Stimulated activated CD4-positive, alpha-beta T cell treated with anti-CD3 and anti-CD28 coated beads, TNF-alpha, amount 100 ng/mL, for 24 hours (primary cell): ENCODE data around the gene RPTOR.
"Not testable (repeated sequence)": the region's sequence is repeated elsewhere in the genome, so short reads cannot be mapped to it uniquely, and the experiment has no call there.

Source experiments
- DNase-seq, 3 experiments: peaks; one replicate each; pipeline ENCODE4 v3.0.0-alpha.2; 2020; ENCODE audit warnings: low read depth in 3 of 3

RPTOR gene

GRCh38 chr17:80614332-80615047, 69.9 kb downstream of the RPTOR start:
- DNase-seq: no peak

DNA sequence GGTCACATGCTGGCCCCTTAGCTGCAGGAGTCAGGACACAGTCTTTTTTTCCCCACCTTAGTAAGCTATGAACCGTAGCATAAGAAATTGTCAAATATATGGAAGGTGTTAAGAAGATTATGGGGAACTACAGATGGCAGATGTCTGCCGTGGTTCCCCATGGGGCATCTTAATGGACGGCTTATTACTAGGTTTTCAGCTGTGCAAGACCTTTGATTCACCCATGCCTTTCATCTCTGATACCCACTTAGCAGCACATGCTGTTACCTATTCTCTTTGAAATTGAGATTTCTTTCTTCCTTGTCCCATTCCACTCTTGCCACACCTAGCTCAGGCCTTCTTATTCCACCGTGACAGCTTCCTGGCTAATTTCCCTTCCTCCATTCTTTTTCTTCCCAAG, 70.7 kb downstream of the RPTOR start:
- DNase-seq: no peak

DNA sequence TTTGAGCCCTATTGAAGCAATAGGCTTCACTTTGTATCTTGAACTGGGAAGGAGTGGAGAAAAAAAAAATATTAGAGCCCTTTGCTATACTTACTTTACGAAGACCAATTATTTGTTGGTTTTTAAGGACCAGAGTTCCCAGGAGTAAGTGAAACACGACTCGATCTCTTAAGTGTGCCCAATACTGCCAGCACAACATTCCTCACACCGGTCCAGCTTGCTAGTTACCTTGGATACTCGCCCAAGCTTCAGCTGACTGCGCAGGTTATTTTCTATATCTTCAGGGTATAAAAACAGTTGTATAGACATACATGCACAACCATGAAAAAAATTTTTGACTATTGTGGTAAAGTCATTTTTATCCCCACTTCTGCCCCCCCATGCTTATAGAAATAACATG, 72.1 kb downstream of the RPTOR start:
- DNase-seq: no peak

GRCh38 chr17:80618304-80618703, 73.7 kb downstream of the RPTOR start:
- peak in 1 of 3 experiments; percentile 22 for DNase-seq

DNA sequence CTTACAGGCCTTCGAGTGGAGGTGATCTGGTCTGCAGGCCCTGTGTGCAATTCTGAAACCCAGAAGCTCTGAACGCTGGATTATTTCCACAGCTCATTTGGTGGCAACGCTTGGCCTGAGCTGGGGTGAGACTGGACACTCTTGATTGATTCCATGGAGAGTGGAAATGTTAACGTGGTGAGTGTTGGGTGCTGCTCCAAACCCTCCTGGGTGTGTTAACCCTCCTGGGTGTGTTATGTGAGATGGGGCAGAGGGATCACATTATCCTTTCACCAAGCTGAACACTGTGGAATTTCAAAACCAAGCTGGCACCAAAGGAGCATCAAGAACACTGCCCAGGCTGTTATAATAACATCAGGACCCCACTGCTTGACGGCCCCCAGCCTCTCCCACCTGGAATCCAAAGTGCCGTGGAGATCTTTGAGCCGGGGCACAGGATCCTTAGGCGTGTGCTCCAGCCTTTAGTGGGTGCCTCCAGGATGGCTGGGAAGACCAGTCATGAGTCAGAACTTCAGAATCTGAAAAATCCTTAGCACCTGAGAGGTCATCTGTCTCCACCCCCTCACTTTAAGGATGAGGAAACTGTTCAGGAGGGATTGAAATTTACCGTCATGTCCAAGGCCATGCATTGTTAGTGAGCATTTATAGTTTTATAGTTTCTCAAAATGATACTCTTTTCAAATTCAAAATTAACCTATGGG, 75.0 kb downstream of the RPTOR start:
- DNase-seq: no peak

DNA sequence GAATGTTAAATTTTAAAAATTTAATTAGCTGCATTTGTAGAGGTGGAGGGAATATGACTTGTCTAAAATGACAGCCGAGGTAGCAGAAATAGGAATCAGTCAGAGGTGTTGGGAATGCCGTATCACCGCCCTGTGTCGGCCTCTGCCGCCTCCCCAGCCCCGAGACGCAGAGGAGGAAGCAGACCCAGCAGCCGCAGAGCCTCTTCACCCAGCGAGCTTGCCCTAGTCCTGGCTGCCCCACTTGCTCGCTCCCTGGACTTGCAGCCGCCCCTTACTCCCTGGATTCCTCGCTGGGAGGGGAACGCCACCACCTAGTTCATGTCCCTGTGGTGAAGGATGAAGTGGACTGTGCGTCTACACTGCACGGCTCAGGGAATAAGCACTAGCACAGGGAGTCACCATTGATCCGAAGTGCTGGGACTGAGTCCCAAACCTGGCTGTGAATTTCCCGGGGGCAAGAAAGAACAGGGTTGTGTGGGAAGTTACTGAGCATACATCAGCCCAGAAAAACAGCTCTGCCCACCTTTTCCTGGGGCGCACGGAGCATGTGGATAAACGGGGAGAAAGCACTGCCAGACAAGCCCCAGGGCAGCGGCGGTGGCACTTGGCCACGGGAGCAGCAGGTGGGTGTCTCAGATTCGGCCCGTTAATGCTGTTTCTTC, 76.8 kb downstream of the RPTOR start:
- no peak for DNase-seq

DNA sequence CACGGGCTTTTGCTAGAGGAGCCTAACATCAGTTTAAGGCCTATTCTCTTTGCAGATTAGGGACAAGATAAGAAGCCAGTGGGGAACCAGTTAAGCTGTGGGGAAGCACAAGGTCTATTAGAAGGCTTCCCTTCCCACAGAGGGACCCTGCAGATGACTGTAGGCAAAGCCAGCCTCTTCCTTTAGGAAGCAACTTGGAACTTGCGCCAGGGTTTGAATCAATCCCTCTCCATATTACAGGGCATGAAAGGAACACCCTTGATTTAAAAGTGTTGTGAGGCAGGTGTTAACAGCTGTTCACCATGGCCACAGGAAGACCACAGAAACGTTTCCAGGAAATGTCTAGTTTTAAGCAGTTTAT, 77.3 kb downstream of the RPTOR start:
- no peak for DNase-seq

GRCh38 chr17:80624864-80625263, 80.2 kb downstream of the RPTOR start:
- DNase-seq: no peak

GRCh38 chr17:80625627-80626026, 81.0 kb downstream of the RPTOR start:
- DNase-seq: no peak

DNA sequence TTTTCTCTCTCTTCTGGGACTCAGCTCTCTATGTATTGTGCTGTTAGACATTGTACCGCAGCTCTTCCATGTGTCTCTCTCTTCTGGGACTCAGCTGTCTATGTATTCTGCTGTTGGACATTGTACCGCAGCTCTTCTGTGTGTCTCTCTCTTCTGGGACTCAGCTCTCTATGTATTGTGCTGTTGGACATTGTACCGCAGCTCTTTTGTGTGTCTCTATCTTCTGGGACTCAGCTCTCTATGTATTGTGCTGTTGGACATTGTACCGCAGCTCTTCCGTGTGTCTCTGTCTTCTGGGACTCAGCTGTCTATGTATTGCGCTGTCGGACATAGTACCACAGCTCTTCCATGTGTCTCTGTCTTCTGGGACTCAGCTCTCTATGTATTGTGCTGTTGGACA, 84.2 kb downstream of the RPTOR start:
- not testable (repeated sequence) for DNase-seq

- no peak for DNase-seq
Measured at GRCh38 chr17:80629298-80630028, 84.8 kb downstream of the RPTOR start.

GRCh38 chr17:80630560-80631120, 86.0 kb downstream of the RPTOR start:
- DNase-seq: no peak

DNA sequence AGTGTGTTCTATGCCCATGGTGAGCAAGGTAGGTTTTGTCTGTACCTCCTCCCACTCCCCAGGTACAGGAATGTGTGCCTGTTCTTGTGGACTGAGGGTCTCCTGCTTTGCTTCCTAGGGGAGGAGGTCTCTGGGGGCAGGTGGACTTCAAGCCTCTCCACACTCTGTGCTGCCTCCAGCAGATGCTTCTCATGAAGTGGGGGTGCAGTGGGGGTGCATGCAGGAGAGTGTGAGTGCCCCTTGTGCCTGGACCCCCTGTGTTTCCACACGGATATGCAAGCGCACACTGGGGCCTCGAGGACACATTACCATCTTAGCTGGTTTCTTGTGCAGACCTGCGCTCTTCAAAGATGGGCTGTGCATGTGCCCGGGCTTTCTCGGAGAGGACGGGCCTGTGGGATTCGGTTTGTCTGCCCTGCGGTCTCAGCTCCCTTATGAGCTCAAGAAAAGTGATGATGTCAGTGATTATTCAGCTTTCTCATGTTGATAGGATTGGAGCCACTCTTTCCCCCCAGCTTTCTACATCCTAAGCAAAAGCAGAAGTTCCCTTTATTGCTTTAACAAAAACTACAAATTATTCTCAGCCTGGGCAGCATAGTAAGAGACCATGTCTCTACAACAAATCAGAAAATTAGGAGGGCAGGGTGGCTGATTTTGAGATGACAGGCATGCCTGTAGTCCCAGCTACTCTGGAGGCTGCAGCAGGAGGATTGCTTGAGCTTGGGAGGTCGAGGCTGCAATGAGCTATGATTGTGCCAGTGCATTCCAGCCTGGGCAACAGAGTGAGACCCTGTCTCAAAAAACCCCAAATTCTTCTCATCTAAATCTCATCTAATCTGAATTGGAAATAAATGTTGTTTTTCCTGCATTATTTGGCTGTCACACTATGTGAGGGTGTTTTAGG, 86.8 kb downstream of the RPTOR start:
- DNase-seq: no peak

GRCh38 chr17:80632046-80632581, 87.5 kb downstream of the RPTOR start:
- DNase-seq: no peak

GRCh38 chr17:80633207-80633606, 88.6 kb downstream of the RPTOR start:
- DNase-seq: no peak

- no peak for DNase-seq
Measured at GRCh38 chr17:80633994-80634566, 89.4 kb downstream of the RPTOR start.

DNA sequence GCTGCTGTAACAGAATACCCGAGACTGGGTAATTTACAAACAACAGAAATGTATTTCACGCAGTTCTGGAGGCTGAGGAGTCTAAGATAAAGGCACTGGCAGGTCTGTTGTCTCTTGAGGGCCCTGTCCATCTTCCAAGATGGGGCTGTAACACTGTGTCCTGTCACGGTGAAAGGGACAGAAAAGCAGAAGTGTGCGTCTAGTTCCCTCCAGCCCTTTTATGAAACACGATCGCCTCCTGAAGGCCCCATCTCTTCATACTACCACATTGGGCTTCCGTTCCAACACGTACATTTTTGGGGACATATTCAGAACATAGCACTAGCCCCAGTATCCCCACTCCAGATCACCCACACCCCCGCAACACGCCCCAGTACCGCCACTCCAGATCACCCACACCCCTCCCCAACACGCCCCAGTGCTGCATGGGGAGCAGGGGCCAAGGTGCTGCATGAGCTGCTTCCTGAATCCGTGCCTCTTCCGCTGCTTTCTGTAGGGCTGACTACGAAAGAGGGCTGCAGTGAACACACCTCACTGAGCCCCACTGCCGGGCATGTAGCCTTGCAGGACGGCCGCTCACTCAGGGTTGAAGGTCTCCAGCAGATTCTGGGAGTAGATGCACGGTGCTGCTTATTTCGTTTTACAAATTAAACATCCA, 91.9 kb downstream of the RPTOR start:
- DNase-seq: no peak

GRCh38 chr17:80637048-80637781, 92.6 kb downstream of the RPTOR start:
- DNase-seq: no peak

- no peak for DNase-seq
Measured at GRCh38 chr17:80639658-80640057, 95.0 kb downstream of the RPTOR start.
